GM23338 (cell line): ENCODE data around the gene IGSF21. TPM values are rescaled to one million over a fixed set of nuclear protein-coding genes. Genes with fewer than 3 reads are reported as not detected.

Experiments
- ATAC-seq: fragments of 200-7000 bp; cut with Tn5 transposase; 3 replicates; pipeline ENCODE4 v1.9.1; 2020
- DNase-seq: peaks from one replicate; pipeline ENCODE4 v3.0.0-alpha.2; 2015; ENCODE audit warnings: low spot score
- H2AFZ ChIP-seq: fragments of 200-600 bp; sonication (generic); 2 replicates; pipeline ENCODE4 v1.8.0; 2016; ENCODE audit warnings: antibody characterized with exemption, mild to moderate bottlenecking, moderate library complexity
- H3F3A ChIP-seq: fragments of 200-600 bp; sonication (generic); replicated peaks from 2 replicates; pipeline ENCODE4 v1.8.0; 2017; ENCODE audit warnings: antibody characterized with exemption, mixed run types, low read depth
- H3K27ac ChIP-seq: fragments of 200-600 bp; sonication (generic); 2 replicates; pipeline ENCODE4 v1.6.1; 2016; ENCODE audit warnings: low read depth
- H3K27me3 ChIP-seq: fragments of 200-600 bp; sonication (generic); 2 replicates; pipeline ENCODE4 v1.8.0; 2016; ENCODE audit warnings: mild to moderate bottlenecking, mixed run types, moderate library complexity; ENCODE audit not compliant: insufficient read depth
- H3K36me3 ChIP-seq: fragments of 200-600 bp; sonication (generic); 2 replicates; pipeline ENCODE4 v1.8.0; 2016; ENCODE audit warnings: mild to moderate bottlenecking; ENCODE audit not compliant: insufficient read depth
- H3K4me1 ChIP-seq: fragments of 200-600 bp; sonication (generic); 2 replicates; pipeline ENCODE4 v1.8.0; 2016; ENCODE audit warnings: mild to moderate bottlenecking, moderate library complexity; ENCODE audit not compliant: insufficient read depth
- H3K4me2 ChIP-seq: fragments of 200-600 bp; sonication (generic); 2 replicates; pipeline ENCODE4 v1.7.1; 2017; ENCODE audit warnings: mixed run types
- H3K4me3 ChIP-seq: fragments of 200-600 bp; sonication (generic); 2 replicates; pipeline ENCODE4 v1.6.1; 2016; ENCODE audit warnings: mixed run types
- H3K79me2 ChIP-seq: fragments of 200-600 bp; sonication (generic); replicated peaks from 2 replicates; pipeline ENCODE4 v1.8.0; 2017; ENCODE audit warnings: mild to moderate bottlenecking; ENCODE audit not compliant: insufficient read depth
- H3K9me2 ChIP-seq: fragments of 200-600 bp; sonication (generic); 2 replicates; pipeline ENCODE4 v1.8.0; 2017; ENCODE audit not compliant: insufficient read depth
- H4K20me1 ChIP-seq: fragments of 200-600 bp; sonication (generic); replicated peaks from 2 replicates; pipeline ENCODE4 v1.8.0; 2017; ENCODE audit warnings: mild to moderate bottlenecking; ENCODE audit not compliant: insufficient read depth
- H3K27ac Mint-ChIP-seq: 2 replicates; pipeline ENCODE4 v1.8.0; 2020; ENCODE audit warnings: inconsistent platforms, mild to moderate bottlenecking, moderate library complexity, mixed read lengths
- H3K27me3 Mint-ChIP-seq: 3 replicates; pipeline ENCODE4 v1.8.0; 2022; ENCODE audit warnings: low read depth, mild to moderate bottlenecking, moderate library complexity, mixed read lengths, inconsistent platforms; ENCODE audit not compliant: insufficient read depth, poor library complexity
- H3K36me3 Mint-ChIP-seq: 3 replicates; pipeline ENCODE4 v1.8.0; 2021; ENCODE audit warnings: low read depth, mild to moderate bottlenecking, inconsistent platforms, moderate library complexity, mixed read lengths
- H3K4me1 Mint-ChIP-seq: 3 replicates; pipeline ENCODE4 v1.8.0; 2020; ENCODE audit warnings: mild to moderate bottlenecking, inconsistent platforms, mixed read lengths
- H3K4me3 Mint-ChIP-seq: 3 replicates; pipeline ENCODE4 v1.8.0; 2021; ENCODE audit warnings: moderate library complexity, mild to moderate bottlenecking, inconsistent platforms, mixed read lengths
- H3K9me3 Mint-ChIP-seq: 3 replicates; pipeline ENCODE4 v1.8.0; 2020; ENCODE audit warnings: moderate library complexity, mild to moderate bottlenecking, inconsistent platforms, mixed read lengths
- CTCF ChIP-seq, 2 experiments: fragments of 200-600 bp in 1 of 2; sonication (generic) in 1 of 2; conservative IDR thresholded peaks; 2 replicates each; pipeline versions ENCODE4 v1.5.1 to v1.6.1; 2016 to 2017; ENCODE audit warnings: antibody characterized with exemption in 2 of 2, low read depth in 2 of 2, mild to moderate bottlenecking in 2 of 2, moderate library complexity in 1 of 2
- ETS1 ChIP-seq: IDR thresholded peaks from 2 replicates; pipeline ENCODE4 v1.6.1; 2016; ENCODE audit warnings: antibody characterized with exemption
- EZH2 ChIP-seq: fragments of 200-600 bp; sonication (generic); IDR thresholded peaks from one replicate; pipeline ENCODE4 v1.8.0; 2017; ENCODE audit warnings: antibody characterized with exemption, mild to moderate bottlenecking, low read depth; ENCODE audit not compliant: unreplicated experiment
- EZH2phosphoT487 ChIP-seq: fragments of 200-600 bp; sonication (generic); IDR thresholded peaks from one replicate; pipeline ENCODE4 v1.8.1; 2018; ENCODE audit warnings: antibody characterized with exemption; ENCODE audit not compliant: unreplicated experiment
- JUNB ChIP-seq: IDR thresholded peaks from one replicate; pipeline ENCODE4 v1.6.1; 2016; ENCODE audit warnings: antibody characterized with exemption; ENCODE audit not compliant: unreplicated experiment
- NANOG ChIP-seq: IDR thresholded peaks from 2 replicates; pipeline ENCODE4 v1.6.1; 2016; ENCODE audit warnings: antibody characterized with exemption, borderline replicate concordance
- POLR2AphosphoS5 ChIP-seq: IDR thresholded peaks from 2 replicates; pipeline ENCODE4 v1.6.1; 2016; ENCODE audit warnings: antibody characterized with exemption, low read depth
- ZNF114 ChIP-seq: fragments of 250-450 bp; sonication (Bioruptor Pico); IDR thresholded peaks from 2 replicates; pipeline ENCODE4 v1.5.0; 2020; ENCODE audit warnings: mild to moderate bottlenecking, moderate library complexity
- ZNF331 ChIP-seq: fragments of 250-450 bp; sonication (Bioruptor Pico); IDR thresholded peaks from 2 replicates; pipeline ENCODE4 v1.5.0; 2020; ENCODE audit warnings: low read depth, mild to moderate bottlenecking, moderate library complexity
- ZNF462 ChIP-seq: fragments of 250-450 bp; sonication (Bioruptor Pico); IDR thresholded peaks from 2 replicates; pipeline ENCODE4 v1.5.0; 2020; ENCODE audit warnings: mild to moderate bottlenecking, moderate library complexity
- polyA plus RNA-seq: library from polyadenylated mRNA; unstranded; fragments of >200 nt; fragmentation: Nextera tagmentation; extraction: Ambion mirVana; gene quantifications from 2 replicates; pipeline ENCODE4 v1.2.1, GENCODE V29; 2016
- total RNA-seq: library from RNA; depleted of rRNA; stranded (reverse); fragments of >200 nt; shearing (Covaris generic); gene quantifications from 2 replicates; pipeline ENCODE4 v1.2.3, GENCODE V29; 2014
- TF ChIP-seq, protein P1 (sequence below): IDR thresholded peaks from one replicate; pipeline ENCODE4 v1.6.1; 2018; ENCODE audit warnings: antibody characterized with exemption; ENCODE audit not compliant: unreplicated experiment

The IGSF21 gene
- total and polyA plus RNA-seq, 2 experiments from 2014 or later = 15.6 to 15.7 TPM

DNA sequence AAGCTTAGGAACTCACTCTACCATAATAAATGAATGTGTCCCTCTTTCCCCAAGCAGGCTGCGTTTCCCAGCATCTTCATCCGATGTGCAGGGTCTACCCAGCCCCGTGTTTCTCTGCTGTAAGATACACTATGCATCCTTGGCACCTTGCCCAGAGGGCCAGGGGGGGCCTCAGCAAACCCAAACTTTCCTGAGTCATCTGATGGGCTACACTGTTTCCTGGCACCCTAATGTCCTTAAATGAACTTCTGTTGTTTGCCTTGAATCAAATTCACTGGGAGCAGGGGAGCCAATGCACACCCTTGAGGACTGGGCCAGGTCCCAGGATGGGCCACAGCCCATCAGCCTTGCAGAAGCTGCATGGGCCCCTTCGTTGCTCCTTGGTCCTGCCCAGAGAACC is 145.5 kb downstream of the IGSF21 start (continued):
- TF ChIP-seq CTCF (conservative IDR thresholded peaks at IDR 0.05; ENCODE audit: low read depth in 2 of 2) (no peak), EZH2phosphoT487 (no peak), ZNF331 (CRISPR knock-in tag) (no peak), ETS1 (no peak), POLR2AphosphoS5 (no peak), EZH2 (no peak), JUNB (no peak)

- H3K4me3 Mint-ChIP-seq = no peak overlapping the region; the same call in 2 of the 3 replicates
- no peak overlapping the region for H3K4me2 ChIP-seq
- peaks cover 8% of the 10 kb centered on the region; the same call in 2 of the 3 replicates for H3K36me3 Mint-ChIP-seq
- no peaks in the 10 kb centered on the region for H3K36me3 ChIP-seq
- H3K79me2 ChIP-seq = no peaks in the 10 kb centered on the region
- H4K20me1 ChIP-seq = no peaks in the 10 kb centered on the region
- no peak overlapping the region for H3K4me3 ChIP-seq
- H3K4me1 Mint-ChIP-seq = peaks cover 13% of the 10 kb centered on the region
- H3K4me1 ChIP-seq = peaks cover 10% of the 10 kb centered on the region
- peak; percentile 96 for DNase-seq
- no peak overlapping the region for H3K27ac ChIP-seq
- no peak overlapping the region for H2AFZ ChIP-seq
- no peaks in the 10 kb centered on the region for H3K9me2 ChIP-seq
- no peaks in the 10 kb centered on the region for H3K27me3 ChIP-seq
- H3K27ac Mint-ChIP-seq = no peak overlapping the region
- H3K9me3 Mint-ChIP-seq = peaks cover 2% of the 10 kb centered on the region; the same call in 1 of the 3 replicates
- ATAC-seq = peak; percentile 100
- H3F3A ChIP-seq = no peaks in the 10 kb centered on the region
- peaks cover 5% of the 10 kb centered on the region for H3K27me3 Mint-ChIP-seq
- peak; percentile 61 for TF ChIP-seq ZNF331 (CRISPR knock-in tag)
- TF ChIP-seq, protein P1, sequence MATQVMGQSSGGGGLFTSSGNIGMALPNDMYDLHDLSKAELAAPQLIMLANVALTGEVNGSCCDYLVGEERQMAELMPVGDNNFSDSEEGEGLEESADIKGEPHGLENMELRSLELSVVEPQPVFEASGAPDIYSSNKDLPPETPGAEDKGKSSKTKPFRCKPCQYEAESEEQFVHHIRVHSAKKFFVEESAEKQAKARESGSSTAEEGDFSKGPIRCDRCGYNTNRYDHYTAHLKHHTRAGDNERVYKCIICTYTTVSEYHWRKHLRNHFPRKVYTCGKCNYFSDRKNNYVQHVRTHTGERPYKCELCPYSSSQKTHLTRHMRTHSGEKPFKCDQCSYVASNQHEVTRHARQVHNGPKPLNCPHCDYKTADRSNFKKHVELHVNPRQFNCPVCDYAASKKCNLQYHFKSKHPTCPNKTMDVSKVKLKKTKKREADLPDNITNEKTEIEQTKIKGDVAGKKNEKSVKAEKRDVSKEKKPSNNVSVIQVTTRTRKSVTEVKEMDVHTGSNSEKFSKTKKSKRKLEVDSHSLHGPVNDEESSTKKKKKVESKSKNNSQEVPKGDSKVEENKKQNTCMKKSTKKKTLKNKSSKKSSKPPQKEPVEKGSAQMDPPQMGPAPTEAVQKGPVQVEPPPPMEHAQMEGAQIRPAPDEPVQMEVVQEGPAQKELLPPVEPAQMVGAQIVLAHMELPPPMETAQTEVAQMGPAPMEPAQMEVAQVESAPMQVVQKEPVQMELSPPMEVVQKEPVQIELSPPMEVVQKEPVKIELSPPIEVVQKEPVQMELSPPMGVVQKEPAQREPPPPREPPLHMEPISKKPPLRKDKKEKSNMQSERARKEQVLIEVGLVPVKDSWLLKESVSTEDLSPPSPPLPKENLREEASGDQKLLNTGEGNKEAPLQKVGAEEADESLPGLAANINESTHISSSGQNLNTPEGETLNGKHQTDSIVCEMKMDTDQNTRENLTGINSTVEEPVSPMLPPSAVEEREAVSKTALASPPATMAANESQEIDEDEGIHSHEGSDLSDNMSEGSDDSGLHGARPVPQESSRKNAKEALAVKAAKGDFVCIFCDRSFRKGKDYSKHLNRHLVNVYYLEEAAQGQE = peak; percentile 96
- no peak for TF ChIP-seq NANOG
- peak; percentile 45; the same call in 1 of the 2 replicates for TF ChIP-seq ZNF462
- no peak for TF ChIP-seq ZNF114
These were observed 149.0 kb downstream of the IGSF21 start for GRCh38 chr1:18256282-18257235.
